NT2/D1 (cell line): ENCODE results near the gene TGM6.

ENCODE experiments used
- SUZ12 ChIP-seq: IDR thresholded peaks from 2 replicates; pipeline ENCODE4 v1.6.1; 2011; ENCODE audit not compliant: insufficient read length, insufficient read depth; ENCODE audit errors: extremely low read depth
- YY1 ChIP-seq: IDR thresholded peaks from 2 replicates; pipeline ENCODE4 v1.6.1; 2011; ENCODE audit not compliant: insufficient read length, insufficient read depth
- ZNF274 ChIP-seq: IDR thresholded peaks from 2 replicates; pipeline ENCODE4 v1.6.1; 2011; ENCODE audit warnings: mild to moderate bottlenecking, low read depth, low read length

GRCh38 chr20:2446845-2447244 lies 66.1 kb downstream of the TGM6 start:
- no peak for TF ChIP-seq YY1
- TF ChIP-seq SUZ12: no peak
- no peak for TF ChIP-seq ZNF274
